Activated T-helper 17 cell treated with anti-CD3 and anti-CD28 coated beads, Interleukin-2, amount 50 U/mL, for 72 hours (primary cell): ENCODE measurements around the gene SPO11. TPM values are rescaled to one million over a fixed set of nuclear protein-coding genes. Genes with fewer than 3 reads are reported as not detected.
A peak's percentile ranks its signal among the peaks of the same experiment; 100 is the strongest.

ENCODE experiments used
- ATAC-seq: fragments of 150-1000 bp; cut with Tn5 transposase; replicated peaks from 2 replicates; pipeline ENCODE4 v1.10.0; 2021; ENCODE audit warnings: mild to moderate bottlenecking, moderate library complexity
- H3K27ac Mint-ChIP-seq: one replicate; pipeline ENCODE4 v1.8.0; 2022; ENCODE audit warnings: mixed read lengths
- H3K27me3 Mint-ChIP-seq: one replicate; pipeline ENCODE4 v1.8.0; 2022; ENCODE audit warnings: mixed read lengths
- H3K36me3 Mint-ChIP-seq: one replicate; pipeline ENCODE4 v1.8.0; 2022; ENCODE audit warnings: low read depth, mild to moderate bottlenecking, mixed read lengths
- H3K4me1 Mint-ChIP-seq: one replicate; pipeline ENCODE4 v1.8.0; 2022; ENCODE audit warnings: mixed read lengths
- H3K4me3 Mint-ChIP-seq: one replicate; pipeline ENCODE4 v1.8.0; 2022; ENCODE audit warnings: mild to moderate bottlenecking, mixed read lengths
- H3K9me3 Mint-ChIP-seq: one replicate; pipeline ENCODE4 v1.8.0; 2022; ENCODE audit warnings: mixed read lengths
- total RNA-seq, 2 donors: library from RNA; stranded (reverse); gene quantifications; one replicate each; pipeline ENCODE4 v1.2.3, GENCODE V29; 2022

Gene SPO11
- total RNA-seq, 2 donors from 2014 or later = not detected

- Mint-ChIP-seq H3K9me3 (no peaks in the 10 kb centered on the region), H3K27me3 (no peaks in the 10 kb centered on the region)
These were observed 63.1 kb downstream of the SPO11 start for GRCh38 chr20:57392512-57393271.

More at GRCh38 chr20:57392512-57393271, 63.1 kb downstream of the SPO11 start:
- peaks cover 22% of the 10 kb centered on the region for H3K4me1 Mint-ChIP-seq
- peak overlapping the region; percentile 83 for H3K4me3 Mint-ChIP-seq
- peak overlapping the region; percentile 89 for H3K27ac Mint-ChIP-seq
- peaks cover 60% of the 10 kb centered on the region for H3K36me3 Mint-ChIP-seq
- peak; percentile 65 for ATAC-seq

Other genes starting within 250 kb of the SPO11 start
- gene BMP7, start 63.2 kb upstream of the SPO11 start, total RNA-seq = not detected
- gene RAE1, start 21.5 kb downstream of the SPO11 start, total RNA-seq = 10 to 100 TPM; 48.3 to 79.7 TPM
- gene RBM38, start 61.6 kb downstream of the SPO11 start, total RNA-seq = 10 to 100 TPM; 63.0 to 64.3 TPM
- not detected for gene CTCFL, start 195.3 kb downstream of the SPO11 start, total RNA-seq
- not detected for gene PCK1, start 231.3 kb downstream of the SPO11 start, total RNA-seq